ENCODE results near the gene ACER2. TPM values are rescaled to one million over a fixed set of nuclear protein-coding genes. Genes with fewer than 3 reads are reported as not detected.
A peak's percentile ranks its signal among the peaks of the same experiment; 100 is the strongest.

The ACER2 gene
- total RNA-seq, 1 donor from 2014 or later, result 7.4 TPM

- H3K27ac Mint-ChIP-seq (ENCODE audit: unreplicated experiment), result no peak overlapping the region
- peaks cover 42% of the 10 kb centered on the region for H3K36me3 ChIP-seq (ENCODE audit: insufficient read depth, low read length)
Observed at GRCh38 chr9:19372567-19372966, 36.2 kb upstream of the ACER2 start.

GRCh38 chr9:19373527-19373926 lies 35.3 kb upstream of the ACER2 start:
- Mint-ChIP-seq H3K4me3 (ENCODE audit: unreplicated experiment) (no peak overlapping the region), H3K9me3 (ENCODE audit: unreplicated experiment) (no peaks in the 10 kb centered on the region), H3K4me1 (ENCODE audit: low read depth, unreplicated experiment) (peaks cover 22% of the 10 kb centered on the region), H3K27ac (ENCODE audit: unreplicated experiment) (no peak overlapping the region), H3K27me3 (ENCODE audit: low read depth, unreplicated experiment) (no peaks in the 10 kb centered on the region), H3K36me3 (ENCODE audit: low read depth, unreplicated experiment) (peaks cover 20% of the 10 kb centered on the region)
- H3K4me3 ChIP-seq (ENCODE audit: insufficient read depth, low read depth, low read length), result no peak overlapping the region
- FAIRE-seq, result peak; percentile 5
- no peak overlapping the region for H3K27ac ChIP-seq (ENCODE audit: low read depth, low read length)
- no peaks in the 10 kb centered on the region for H3K27me3 ChIP-seq (ENCODE audit: insufficient read depth, low read length)
- H3K9ac ChIP-seq (ENCODE audit: low read length), result no peak overlapping the region
- no peak overlapping the region for H2AFZ ChIP-seq (ENCODE audit: low read depth, low read length)
- peaks cover 52% of the 10 kb centered on the region for H3K36me3 ChIP-seq (ENCODE audit: insufficient read depth, low read length)
- H4K20me1 ChIP-seq (ENCODE audit: insufficient read depth, low read length), result peaks cover 41% of the 10 kb centered on the region
- no peak overlapping the region for H3K4me2 ChIP-seq (ENCODE audit: low read length)
- DNase-seq (ENCODE audit: low read depth), result no peak
- TF ChIP-seq EZH2 (IDR thresholded peaks at IDR 0.05; ENCODE audit: insufficient read depth, low read length) (no peak), CTCF (IDR thresholded peaks at IDR 0.05; ENCODE audit: insufficient read depth, low read depth, low read length) (no peak)
- no peaks in the 10 kb centered on the region for H3K9me3 ChIP-seq (ENCODE audit: insufficient read depth, low read depth, low read length)
- peaks cover 19% of the 10 kb centered on the region for H3K79me2 ChIP-seq (ENCODE audit: insufficient read depth, low read length)
- H3K4me1 ChIP-seq (ENCODE audit: insufficient read depth, low read length), result peaks cover 14% of the 10 kb centered on the region

More at GRCh38 chr9:19372567-19372966, 36.2 kb upstream of the ACER2 start:
- H3K4me2 ChIP-seq (ENCODE audit: low read length), result no peak overlapping the region
- peaks cover 32% of the 10 kb centered on the region for H4K20me1 ChIP-seq (ENCODE audit: insufficient read depth, low read length)
- no peak overlapping the region for H3K4me3 ChIP-seq (ENCODE audit: insufficient read depth, low read depth, low read length)
- no peak overlapping the region for H3K27ac ChIP-seq (ENCODE audit: low read depth, low read length)
- FAIRE-seq (no peak), DNase-seq (ENCODE audit: low read depth) (no peak)
- H3K4me1 ChIP-seq (ENCODE audit: insufficient read depth, low read length), result peaks cover 7% of the 10 kb centered on the region
- no peak for TF ChIP-seq EZH2 (IDR thresholded peaks at IDR 0.05; ENCODE audit: insufficient read depth, low read length)
- TF ChIP-seq CTCF (IDR thresholded peaks at IDR 0.05; ENCODE audit: insufficient read depth, low read depth, low read length), result no peak
- H3K4me1 Mint-ChIP-seq (ENCODE audit: low read depth, unreplicated experiment), result peaks cover 16% of the 10 kb centered on the region
- no peak overlapping the region for H2AFZ ChIP-seq (ENCODE audit: low read depth, low read length)
- no peaks in the 10 kb centered on the region for H3K9me3 ChIP-seq (ENCODE audit: insufficient read depth, low read depth, low read length)
- no peak overlapping the region for H3K9ac ChIP-seq (ENCODE audit: low read length)
- no peak overlapping the region for H3K4me3 Mint-ChIP-seq (ENCODE audit: unreplicated experiment)
- H3K9me3 Mint-ChIP-seq (ENCODE audit: unreplicated experiment), result no peaks in the 10 kb centered on the region
- no peaks in the 10 kb centered on the region for H3K27me3 ChIP-seq (ENCODE audit: insufficient read depth, low read length)
- no peaks in the 10 kb centered on the region for H3K27me3 Mint-ChIP-seq (ENCODE audit: low read depth, unreplicated experiment)
- H3K79me2 ChIP-seq (ENCODE audit: insufficient read depth, low read length), result peaks cover 9% of the 10 kb centered on the region
- peaks cover 11% of the 10 kb centered on the region for H3K36me3 Mint-ChIP-seq (ENCODE audit: low read depth, unreplicated experiment)

- Histone ChIP-seq H3K79me2 (ENCODE audit: insufficient read depth, low read length) (peaks cover 34% of the 10 kb centered on the region), H3K4me1 (ENCODE audit: insufficient read depth, low read length) (peaks cover 14% of the 10 kb centered on the region), H3K36me3 (ENCODE audit: insufficient read depth, low read length) (peaks cover 55% of the 10 kb centered on the region), H4K20me1 (ENCODE audit: insufficient read depth, low read length) (peaks cover 52% of the 10 kb centered on the region), H3K4me2 (ENCODE audit: low read length) (peak overlapping the region; percentile 49), H2AFZ (ENCODE audit: low read depth, low read length) (no peak overlapping the region), H3K9me3 (ENCODE audit: insufficient read depth, low read depth, low read length) (no peaks in the 10 kb centered on the region), H3K27me3 (ENCODE audit: insufficient read depth, low read length) (no peaks in the 10 kb centered on the region), H3K4me3 (ENCODE audit: insufficient read depth, low read depth, low read length) (no peak overlapping the region), H3K9ac (ENCODE audit: low read length) (peak overlapping the region; percentile 97), H3K27ac (ENCODE audit: low read depth, low read length) (peak overlapping the region; percentile 5)
- peak overlapping the region; percentile 72 for H3K4me3 Mint-ChIP-seq (ENCODE audit: unreplicated experiment)
- DNase-seq (ENCODE audit: low read depth) (peak; percentile 27), FAIRE-seq (no peak)
- no peak overlapping the region for H3K27ac Mint-ChIP-seq (ENCODE audit: unreplicated experiment)
- H3K9me3 Mint-ChIP-seq (ENCODE audit: unreplicated experiment), result no peaks in the 10 kb centered on the region
- no peak for TF ChIP-seq CTCF (IDR thresholded peaks at IDR 0.05; ENCODE audit: insufficient read depth, low read depth, low read length)
- TF ChIP-seq EZH2 (IDR thresholded peaks at IDR 0.05; ENCODE audit: insufficient read depth, low read length), result no peak
- H3K4me1 Mint-ChIP-seq (ENCODE audit: low read depth, unreplicated experiment), result peaks cover 22% of the 10 kb centered on the region
- peaks cover 30% of the 10 kb centered on the region for H3K36me3 Mint-ChIP-seq (ENCODE audit: low read depth, unreplicated experiment)
- H3K27me3 Mint-ChIP-seq (ENCODE audit: low read depth, unreplicated experiment), result no peaks in the 10 kb centered on the region
Observed at GRCh38 chr9:19375538-19375937, 33.3 kb upstream of the ACER2 start.

Data from astrocyte (in vitro differentiated cells and primary cell).